Tibial nerve (tissue), 3 donors: ENCODE results near the gene PACSIN2.

ENCODE experiments used
- POLR2A ChIP-seq, 2 donors: fragments of 450-650 bp; IDR thresholded peaks; one replicate each; pipeline ENCODE4 v1.6.1; 2017; ENCODE audit warnings: antibody characterized with exemption in 2 of 2, mild to moderate bottlenecking in 2 of 2, moderate library complexity in 2 of 2
- TF ChIP-seq, protein P1 (sequence below), 5 experiments: fragments of 200-600 bp in 3 of 5; fragments of 450-650 bp in 2 of 5; sonication (generic) in 3 of 5; IDR thresholded peaks; one replicate each; pipeline ENCODE4 v1.5.1; 2016 to 2019; ENCODE audit warnings: antibody characterized with exemption in 5 of 5, mild to moderate bottlenecking in 3 of 5, moderate library complexity in 2 of 5

GRCh38 chr22:42984397-42984796 is 30.6 kb downstream of the PACSIN2 start:
- TF ChIP-seq, protein P1, sequence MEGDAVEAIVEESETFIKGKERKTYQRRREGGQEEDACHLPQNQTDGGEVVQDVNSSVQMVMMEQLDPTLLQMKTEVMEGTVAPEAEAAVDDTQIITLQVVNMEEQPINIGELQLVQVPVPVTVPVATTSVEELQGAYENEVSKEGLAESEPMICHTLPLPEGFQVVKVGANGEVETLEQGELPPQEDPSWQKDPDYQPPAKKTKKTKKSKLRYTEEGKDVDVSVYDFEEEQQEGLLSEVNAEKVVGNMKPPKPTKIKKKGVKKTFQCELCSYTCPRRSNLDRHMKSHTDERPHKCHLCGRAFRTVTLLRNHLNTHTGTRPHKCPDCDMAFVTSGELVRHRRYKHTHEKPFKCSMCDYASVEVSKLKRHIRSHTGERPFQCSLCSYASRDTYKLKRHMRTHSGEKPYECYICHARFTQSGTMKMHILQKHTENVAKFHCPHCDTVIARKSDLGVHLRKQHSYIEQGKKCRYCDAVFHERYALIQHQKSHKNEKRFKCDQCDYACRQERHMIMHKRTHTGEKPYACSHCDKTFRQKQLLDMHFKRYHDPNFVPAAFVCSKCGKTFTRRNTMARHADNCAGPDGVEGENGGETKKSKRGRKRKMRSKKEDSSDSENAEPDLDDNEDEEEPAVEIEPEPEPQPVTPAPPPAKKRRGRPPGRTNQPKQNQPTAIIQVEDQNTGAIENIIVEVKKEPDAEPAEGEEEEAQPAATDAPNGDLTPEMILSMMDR (IDR thresholded peaks at IDR 0.05), result no peak
- no peak for TF ChIP-seq POLR2A (IDR thresholded peaks at IDR 0.05)
